ENCODE data around the gene QSOX2.

QSOX2 gene

GRCh38 chr9:136255166-136255538, 9.5 kb upstream of the QSOX2 start:
- ChIA-PET POLR2A (no interaction called here), CTCF (no interaction called here)
- H3K4me3 ChIP-seq (ENCODE audit: low read depth, low read length), result no peak overlapping the region
- TF ChIP-seq, protein P1, sequence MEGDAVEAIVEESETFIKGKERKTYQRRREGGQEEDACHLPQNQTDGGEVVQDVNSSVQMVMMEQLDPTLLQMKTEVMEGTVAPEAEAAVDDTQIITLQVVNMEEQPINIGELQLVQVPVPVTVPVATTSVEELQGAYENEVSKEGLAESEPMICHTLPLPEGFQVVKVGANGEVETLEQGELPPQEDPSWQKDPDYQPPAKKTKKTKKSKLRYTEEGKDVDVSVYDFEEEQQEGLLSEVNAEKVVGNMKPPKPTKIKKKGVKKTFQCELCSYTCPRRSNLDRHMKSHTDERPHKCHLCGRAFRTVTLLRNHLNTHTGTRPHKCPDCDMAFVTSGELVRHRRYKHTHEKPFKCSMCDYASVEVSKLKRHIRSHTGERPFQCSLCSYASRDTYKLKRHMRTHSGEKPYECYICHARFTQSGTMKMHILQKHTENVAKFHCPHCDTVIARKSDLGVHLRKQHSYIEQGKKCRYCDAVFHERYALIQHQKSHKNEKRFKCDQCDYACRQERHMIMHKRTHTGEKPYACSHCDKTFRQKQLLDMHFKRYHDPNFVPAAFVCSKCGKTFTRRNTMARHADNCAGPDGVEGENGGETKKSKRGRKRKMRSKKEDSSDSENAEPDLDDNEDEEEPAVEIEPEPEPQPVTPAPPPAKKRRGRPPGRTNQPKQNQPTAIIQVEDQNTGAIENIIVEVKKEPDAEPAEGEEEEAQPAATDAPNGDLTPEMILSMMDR (IDR thresholded peaks at IDR 0.05; ENCODE audit: insufficient read depth, low read length, missing control alignments), result no peak
- DNase-seq (ENCODE audit: low read depth, low spot score), result no peak

GRCh38 chr9:136254381-136255165, 9.0 kb upstream of the QSOX2 start:
- ChIA-PET CTCF (no interaction called here), POLR2A (no interaction called here)
- TF ChIP-seq, protein P1 (IDR thresholded peaks at IDR 0.05; ENCODE audit: insufficient read depth, low read length, missing control alignments), result no peak
- DNase-seq (ENCODE audit: low read depth, low spot score), result no peak
- no peak overlapping the region for H3K4me3 ChIP-seq (ENCODE audit: low read depth, low read length)

DNA sequence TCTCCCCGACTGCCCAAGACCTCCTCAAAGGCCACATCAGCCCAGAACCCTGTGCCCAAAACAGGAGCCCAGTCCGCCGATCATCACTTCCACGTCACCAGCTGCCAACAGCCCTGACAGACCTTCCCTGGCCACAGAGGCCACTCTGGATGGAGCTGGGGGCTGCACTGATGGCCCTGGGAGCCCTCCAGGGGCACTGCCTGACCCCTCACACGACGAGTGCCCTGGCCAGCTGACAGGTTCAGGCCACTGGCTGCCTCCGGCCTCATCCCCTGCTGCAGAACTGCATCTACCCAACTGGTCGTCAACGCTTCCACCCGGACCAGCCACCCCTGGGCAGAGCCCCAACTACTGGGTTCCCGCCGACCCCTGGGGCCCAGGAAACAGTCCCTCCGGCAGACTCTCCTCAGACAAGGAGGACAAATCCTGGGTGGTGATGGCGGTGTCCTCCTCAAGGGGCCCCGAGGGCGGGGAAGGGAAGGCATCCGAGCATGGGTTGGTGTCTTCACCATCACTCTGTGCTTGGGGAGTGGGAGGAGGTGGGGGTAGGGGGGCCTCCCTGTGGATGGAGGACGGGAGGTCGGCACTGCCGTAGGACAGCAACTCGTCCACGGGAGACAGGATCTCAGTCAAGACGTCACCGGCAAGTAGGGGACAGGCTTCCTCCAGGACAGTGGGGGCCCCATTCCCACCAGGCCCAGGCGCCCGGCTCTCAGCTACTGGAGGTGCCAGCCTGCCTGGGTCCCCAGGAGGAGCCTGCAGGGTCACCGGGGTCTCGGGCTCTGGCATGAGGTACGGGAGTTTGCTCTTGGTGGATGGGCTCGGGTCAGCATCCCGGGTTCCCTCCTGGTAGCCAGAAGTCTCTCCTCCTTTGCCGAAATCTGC, 7.9 kb upstream of the QSOX2 start:
- TF ChIP-seq, protein P1 (IDR thresholded peaks at IDR 0.05; ENCODE audit: insufficient read depth, low read length, missing control alignments), result no peak
- DNase-seq (ENCODE audit: low read depth, low spot score), result no peak
- H3K4me3 ChIP-seq (ENCODE audit: low read depth, low read length), result no peak overlapping the region
- POLR2A ChIA-PET, result no interaction called here
- CTCF ChIA-PET, result interaction anchor here (0.9 kb wide), 1 partner anchor 28 kb away, joined by 3 read pairs; no protein-coding TSS in a partner anchor

GRCh38 chr9:136252846-136253245, 7.2 kb upstream of the QSOX2 start:
- H3K4me3 ChIP-seq (ENCODE audit: low read depth, low read length), result no peak overlapping the region
- TF ChIP-seq, protein P1 (IDR thresholded peaks at IDR 0.05; ENCODE audit: insufficient read depth, low read length, missing control alignments), result no peak
- ChIA-PET CTCF (interaction anchor here (0.9 kb wide), 1 partner anchor 27 kb away, joined by 3 read pairs; no protein-coding TSS in a partner anchor), POLR2A (no interaction called here)
- DNase-seq (ENCODE audit: low read depth, low spot score), result no peak

GRCh38 chr9:136252281-136252680, 6.7 kb upstream of the QSOX2 start:
- POLR2A ChIA-PET, result no interaction called here
- no peak overlapping the region for H3K4me3 ChIP-seq (ENCODE audit: low read depth, low read length)
- CTCF ChIA-PET, result interaction anchor here (0.9 kb wide), 1 partner anchor 27 kb away, joined by 3 read pairs; no protein-coding TSS in a partner anchor
- no peak for DNase-seq (ENCODE audit: low read depth, low spot score)
- TF ChIP-seq, protein P1 (IDR thresholded peaks at IDR 0.05; ENCODE audit: insufficient read depth, low read length, missing control alignments), result no peak

All from AG04449 (cell line).